ENCODE measurements around the gene C5orf22. TPM values are rescaled to one million over a fixed set of nuclear protein-coding genes. Genes with fewer than 3 reads are reported as not detected.

The C5orf22 gene
- total and polyA plus RNA-seq, 10 of the 15 experiments (the other 5 are each of a cell fraction or from before 2014, with no cell fraction given), result 10.5 to 35.5 (median 24.0) TPM

DNA sequence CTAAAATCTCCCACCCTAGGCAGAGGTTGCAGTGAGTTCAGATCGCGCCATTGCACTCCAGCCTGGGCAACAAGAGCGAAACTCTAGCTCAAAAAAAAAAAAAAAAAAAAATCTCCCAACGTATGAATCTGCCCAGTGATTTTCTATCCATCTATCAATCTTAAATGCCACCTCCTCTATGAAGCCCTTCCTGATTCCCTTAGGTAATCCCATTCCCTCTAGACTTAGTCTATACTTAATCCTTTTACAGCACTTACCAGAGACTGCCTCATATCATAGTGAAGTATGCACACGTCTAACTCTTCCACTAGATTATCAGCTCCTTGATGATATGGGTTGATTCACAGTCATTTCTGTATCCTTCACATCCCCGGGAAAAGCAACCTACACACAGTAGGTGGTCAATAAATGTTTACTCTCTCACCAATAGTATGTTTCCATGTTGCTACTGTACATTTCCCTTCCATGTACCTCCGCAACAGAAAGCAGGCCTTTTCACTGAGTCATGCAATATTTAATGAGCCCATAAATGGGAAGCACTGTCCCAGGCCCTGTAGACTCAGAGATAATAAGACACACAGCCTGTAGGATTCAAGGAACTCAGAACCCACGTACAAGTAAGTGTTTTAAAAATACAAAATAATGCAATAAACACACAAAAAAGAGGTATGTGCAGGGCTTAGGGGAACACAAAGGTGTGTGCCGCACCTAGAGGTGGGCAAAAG lies 1.4 kb upstream of the C5orf22 start:
- Histone ChIP-seq H3K27ac (ENCODE audit: control insufficient read depth, insufficient read depth) (peak overlapping the region; percentile 67), H3K36me3 (ENCODE audit: control insufficient read depth in 2 of 2, insufficient read depth in 2 of 2, low read length in 1 of 2) (peaks cover 8 to 13% of the 10 kb centered on the region in 2 experiments), H3K4me2 (ENCODE audit: control insufficient read depth, insufficient read depth) (peak overlapping the region; percentile 87), H3K4me1 (ENCODE audit: control insufficient read depth, insufficient read depth, low read length) (peaks cover 17% of the 10 kb centered on the region), H3K4me3 (peak overlapping the region; percentile 92), H3K79me2 (ENCODE audit: control insufficient read depth, insufficient read depth, low read length) (peaks cover 40% of the 10 kb centered on the region), H3K9ac (ENCODE audit: control insufficient read depth, insufficient read depth, low read length) (peak overlapping the region; percentile 96), H4K20me1 (ENCODE audit: control insufficient read depth, insufficient read depth) (no peaks in the 10 kb centered on the region), H3K9me3 (replicated peaks; ENCODE audit: control insufficient read depth, insufficient read depth, low read length) (no peaks in the 10 kb centered on the region), H2AFZ (ENCODE audit: control insufficient read depth, low read depth, low read length) (no peak overlapping the region), H3K27me3 (replicated peaks in 1 of 2; ENCODE audit: control insufficient read depth in 2 of 2, insufficient read depth in 2 of 2, low read length in 1 of 2) (no peaks in the 10 kb centered on the region)
- ATAC-seq (no peak), DNase-seq (ENCODE audit: low read depth, low spot score) (no peak), FAIRE-seq (no peak)
- ChIA-PET RAD21 (ENCODE audit: unreplicated experiment) (interaction anchor here (1.0 to 1.7 kb wide), 2 partner anchors 546 to 562 kb away, joined by 3 to 4 read pairs; no protein-coding TSS in a partner anchor), POLR2A (interaction anchor here (0.5 to 0.7 kb wide), 4 partner anchors 11 to 110 kb away, joined by 4 to 6 read pairs (median 6); no protein-coding TSS in a partner anchor), SMC1A (ENCODE audit: uncharacterized antibody, unreplicated experiment) (interaction anchor here (0.6 to 1.6 kb wide), 4 partner anchors 9 to 68 kb away, joined by 3 to 6 read pairs (median 3); no protein-coding TSS in a partner anchor), CTCF (interaction anchor here (0.8 to 1.6 kb wide), 4 partner anchors 9 to 41 kb away, joined by 3 to 9 read pairs (median 5); no protein-coding TSS in a partner anchor)
- in situ Hi-C loops (cut with MboI), result no loop called here
- intact Hi-C loops (cut with micrococcal nuclease; ENCODE audit: unreplicated experiment), result no loop called here
- WGBS (ENCODE audit: insufficient coverage, insufficient replicate concordance, low lambda C conversion rate, missing lambda C conversion rate), result 52% methylated on average over 8 of the region's 9 CpGs
- BruUV-seq (replicated peaks), result no TSS peak
- TF ChIP-seq, protein P1, sequence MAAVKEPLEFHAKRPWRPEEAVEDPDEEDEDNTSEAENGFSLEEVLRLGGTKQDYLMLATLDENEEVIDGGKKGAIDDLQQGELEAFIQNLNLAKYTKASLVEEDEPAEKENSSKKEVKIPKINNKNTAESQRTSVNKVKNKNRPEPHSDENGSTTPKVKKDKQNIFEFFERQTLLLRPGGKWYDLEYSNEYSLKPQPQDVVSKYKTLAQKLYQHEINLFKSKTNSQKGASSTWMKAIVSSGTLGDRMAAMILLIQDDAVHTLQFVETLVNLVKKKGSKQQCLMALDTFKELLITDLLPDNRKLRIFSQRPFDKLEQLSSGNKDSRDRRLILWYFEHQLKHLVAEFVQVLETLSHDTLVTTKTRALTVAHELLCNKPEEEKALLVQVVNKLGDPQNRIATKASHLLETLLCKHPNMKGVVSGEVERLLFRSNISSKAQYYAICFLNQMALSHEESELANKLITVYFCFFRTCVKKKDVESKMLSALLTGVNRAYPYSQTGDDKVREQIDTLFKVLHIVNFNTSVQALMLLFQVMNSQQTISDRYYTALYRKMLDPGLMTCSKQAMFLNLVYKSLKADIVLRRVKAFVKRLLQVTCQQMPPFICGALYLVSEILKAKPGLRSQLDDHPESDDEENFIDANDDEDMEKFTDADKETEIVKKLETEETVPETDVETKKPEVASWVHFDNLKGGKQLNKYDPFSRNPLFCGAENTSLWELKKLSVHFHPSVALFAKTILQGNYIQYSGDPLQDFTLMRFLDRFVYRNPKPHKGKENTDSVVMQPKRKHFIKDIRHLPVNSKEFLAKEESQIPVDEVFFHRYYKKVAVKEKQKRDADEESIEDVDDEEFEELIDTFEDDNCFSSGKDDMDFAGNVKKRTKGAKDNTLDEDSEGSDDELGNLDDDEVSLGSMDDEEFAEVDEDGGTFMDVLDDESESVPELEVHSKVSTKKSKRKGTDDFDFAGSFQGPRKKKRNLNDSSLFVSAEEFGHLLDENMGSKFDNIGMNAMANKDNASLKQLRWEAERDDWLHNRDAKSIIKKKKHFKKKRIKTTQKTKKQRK (IDR thresholded peaks at IDR 0.05; ENCODE audit: low read depth, low read length), result no peak
- TF ChIP-seq, protein P2, sequence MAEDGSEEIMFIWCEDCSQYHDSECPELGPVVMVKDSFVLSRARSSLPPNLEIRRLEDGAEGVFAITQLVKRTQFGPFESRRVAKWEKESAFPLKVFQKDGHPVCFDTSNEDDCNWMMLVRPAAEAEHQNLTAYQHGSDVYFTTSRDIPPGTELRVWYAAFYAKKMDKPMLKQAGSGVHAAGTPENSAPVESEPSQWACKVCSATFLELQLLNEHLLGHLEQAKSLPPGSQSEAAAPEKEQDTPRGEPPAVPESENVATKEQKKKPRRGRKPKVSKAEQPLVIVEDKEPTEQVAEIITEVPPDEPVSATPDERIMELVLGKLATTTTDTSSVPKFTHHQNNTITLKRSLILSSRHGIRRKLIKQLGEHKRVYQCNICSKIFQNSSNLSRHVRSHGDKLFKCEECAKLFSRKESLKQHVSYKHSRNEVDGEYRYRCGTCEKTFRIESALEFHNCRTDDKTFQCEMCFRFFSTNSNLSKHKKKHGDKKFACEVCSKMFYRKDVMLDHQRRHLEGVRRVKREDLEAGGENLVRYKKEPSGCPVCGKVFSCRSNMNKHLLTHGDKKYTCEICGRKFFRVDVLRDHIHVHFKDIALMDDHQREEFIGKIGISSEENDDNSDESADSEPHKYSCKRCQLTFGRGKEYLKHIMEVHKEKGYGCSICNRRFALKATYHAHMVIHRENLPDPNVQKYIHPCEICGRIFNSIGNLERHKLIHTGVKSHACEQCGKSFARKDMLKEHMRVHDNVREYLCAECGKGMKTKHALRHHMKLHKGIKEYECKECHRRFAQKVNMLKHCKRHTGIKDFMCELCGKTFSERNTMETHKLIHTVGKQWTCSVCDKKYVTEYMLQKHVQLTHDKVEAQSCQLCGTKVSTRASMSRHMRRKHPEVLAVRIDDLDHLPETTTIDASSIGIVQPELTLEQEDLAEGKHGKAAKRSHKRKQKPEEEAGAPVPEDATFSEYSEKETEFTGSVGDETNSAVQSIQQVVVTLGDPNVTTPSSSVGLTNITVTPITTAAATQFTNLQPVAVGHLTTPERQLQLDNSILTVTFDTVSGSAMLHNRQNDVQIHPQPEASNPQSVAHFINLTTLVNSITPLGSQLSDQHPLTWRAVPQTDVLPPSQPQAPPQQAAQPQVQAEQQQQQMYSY (CRISPR knock-in tag; IDR thresholded peaks at IDR 0.05), result no peak
- TF ChIP-seq SMC3 (IDR thresholded peaks at IDR 0.05; ENCODE audit: borderline replicate concordance, low read length), result no peak
- no peak for TF ChIP-seq HDAC6 (IDR thresholded peaks at IDR 0.05; ENCODE audit: unreplicated experiment)
- TF ChIP-seq SMAD5 (IDR thresholded peaks at IDR 0.05; ENCODE audit: low read depth), result no peak
- TF ChIP-seq KAT2A (conservative IDR thresholded peaks at IDR 0.05; ENCODE audit: control insufficient read depth, low read depth, low read length), result no peak
- TF ChIP-seq YY1 (IDR thresholded peaks at IDR 0.05; ENCODE audit: low read depth, low read length), result no peak
- TF ChIP-seq RB1 (IDR thresholded peaks at IDR 0.05; ENCODE audit: borderline replicate concordance), result no peak
- TF ChIP-seq TCF3 (IDR thresholded peaks at IDR 0.05; ENCODE audit: borderline replicate concordance, insufficient read depth, low read depth, low read length), result no peak
- TF ChIP-seq, protein P3, sequence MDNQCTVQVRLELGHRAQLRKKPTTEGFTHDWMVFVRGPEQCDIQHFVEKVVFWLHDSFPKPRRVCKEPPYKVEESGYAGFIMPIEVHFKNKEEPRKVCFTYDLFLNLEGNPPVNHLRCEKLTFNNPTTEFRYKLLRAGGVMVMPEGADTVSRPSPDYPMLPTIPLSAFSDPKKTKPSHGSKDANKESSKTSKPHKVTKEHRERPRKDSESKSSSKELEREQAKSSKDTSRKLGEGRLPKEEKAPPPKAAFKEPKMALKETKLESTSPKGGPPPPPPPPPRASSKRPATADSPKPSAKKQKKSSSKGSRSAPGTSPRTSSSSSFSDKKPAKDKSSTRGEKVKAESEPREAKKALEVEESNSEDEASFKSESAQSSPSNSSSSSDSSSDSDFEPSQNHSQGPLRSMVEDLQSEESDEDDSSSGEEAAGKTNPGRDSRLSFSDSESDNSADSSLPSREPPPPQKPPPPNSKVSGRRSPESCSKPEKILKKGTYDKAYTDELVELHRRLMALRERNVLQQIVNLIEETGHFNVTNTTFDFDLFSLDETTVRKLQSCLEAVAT (IDR thresholded peaks at IDR 0.05), result no peak
- TF ChIP-seq SIX5 (IDR thresholded peaks at IDR 0.05; ENCODE audit: low read depth, low read length, severe bottlenecking), result no peak
- no peak for TF ChIP-seq WRNIP1 (IDR thresholded peaks at IDR 0.05; ENCODE audit: borderline replicate concordance, low read depth, low read length)
- TF ChIP-seq, protein P4, sequence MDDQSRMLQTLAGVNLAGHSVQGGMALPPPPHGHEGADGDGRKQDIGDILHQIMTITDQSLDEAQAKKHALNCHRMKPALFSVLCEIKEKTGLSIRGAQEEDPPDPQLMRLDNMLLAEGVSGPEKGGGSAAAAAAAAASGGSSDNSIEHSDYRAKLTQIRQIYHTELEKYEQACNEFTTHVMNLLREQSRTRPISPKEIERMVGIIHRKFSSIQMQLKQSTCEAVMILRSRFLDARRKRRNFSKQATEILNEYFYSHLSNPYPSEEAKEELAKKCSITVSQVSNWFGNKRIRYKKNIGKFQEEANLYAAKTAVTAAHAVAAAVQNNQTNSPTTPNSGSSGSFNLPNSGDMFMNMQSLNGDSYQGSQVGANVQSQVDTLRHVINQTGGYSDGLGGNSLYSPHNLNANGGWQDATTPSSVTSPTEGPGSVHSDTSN (IDR thresholded peaks at IDR 0.05; ENCODE audit: insufficient replicate concordance, low read depth, low read length), result no peak
